NCI-H345 treated with DMSO at 0.1 percent for 48 hours (cell line): ENCODE results near the gene CILP2.

ENCODE experiments used
- DNase-seq: peaks from one replicate; lab custom pipeline; 2025; ENCODE audit not compliant: unreplicated experiment; lab: John Stamatoyannopoulos, UW

The CILP2 gene

GRCh38 chr19:19504754-19505668, 33.1 kb upstream of the CILP2 start:
- DNase-seq, result no peak

GRCh38 chr19:19505669-19506326, 32.3 kb upstream of the CILP2 start:
- no peak for DNase-seq

DNA sequence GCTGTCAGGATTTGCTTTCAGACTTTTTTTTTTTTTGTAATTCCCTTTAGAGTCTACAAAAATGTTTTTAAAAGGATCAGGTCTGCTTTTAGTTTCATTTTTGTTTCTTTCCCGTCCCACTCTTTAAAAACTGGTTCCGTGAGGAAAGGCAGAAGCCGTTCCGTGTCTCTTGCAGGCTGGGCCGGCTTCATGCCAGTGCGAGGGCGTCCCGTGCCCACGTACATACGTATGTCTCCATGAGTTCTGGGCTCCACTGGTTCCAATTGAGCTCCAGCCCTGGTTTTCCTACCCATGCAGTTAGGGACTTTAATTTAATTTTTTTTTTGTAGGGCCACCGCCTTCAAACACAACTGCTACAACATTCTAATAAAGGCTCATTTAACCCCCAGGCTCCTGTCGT, 31.5 kb upstream of the CILP2 start:
- DNase-seq, result no peak

DNA sequence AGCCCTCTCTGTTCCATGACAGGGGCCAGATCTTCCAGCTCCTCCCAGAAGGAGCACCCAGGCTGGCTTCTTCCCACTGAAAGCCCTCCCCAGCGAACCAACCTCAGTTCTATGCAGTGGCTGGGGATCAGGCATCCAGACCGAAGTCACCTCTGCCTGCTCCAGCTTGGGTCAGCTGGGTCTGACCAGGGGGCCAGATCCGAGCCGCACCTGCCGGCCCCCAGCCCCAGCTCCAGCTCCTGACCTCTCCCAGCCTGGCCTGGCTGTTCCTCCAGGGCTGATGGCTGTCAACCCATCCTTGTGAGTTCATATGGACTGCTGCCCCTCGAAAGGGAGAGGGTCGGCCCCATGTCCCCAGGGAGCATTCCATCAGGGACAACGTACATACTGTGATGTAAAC, 30.7 kb upstream of the CILP2 start:
- no peak for DNase-seq

- no peak for DNase-seq
These were observed 29.8 kb upstream of the CILP2 start for GRCh38 chr19:19508217-19508616.

DNA sequence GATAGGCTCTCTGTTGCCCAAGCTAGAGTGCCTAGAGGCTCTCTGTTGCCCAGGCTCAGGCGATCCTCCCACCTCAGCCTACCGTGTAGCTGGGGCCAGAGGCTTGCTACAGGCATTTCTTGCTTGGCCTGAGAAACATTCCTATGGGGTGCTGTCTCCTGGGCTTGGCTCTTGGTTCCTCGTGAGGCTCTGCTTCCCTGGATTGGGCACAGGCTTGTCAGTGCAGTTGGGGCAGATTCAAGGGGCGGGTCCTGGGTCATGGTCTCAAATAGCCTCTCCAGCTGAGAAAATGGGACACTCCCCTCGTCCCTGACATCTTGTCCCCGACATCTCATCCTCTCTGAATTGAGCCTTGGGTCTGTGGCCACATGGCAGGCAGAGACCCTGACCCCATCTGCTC, 27.6 kb upstream of the CILP2 start:
- DNase-seq, result no peak

GRCh38 chr19:19513682-19514081, 24.4 kb upstream of the CILP2 start:
- no peak for DNase-seq

- DNase-seq, result no peak
These were observed 23.8 kb upstream of the CILP2 start for GRCh38 chr19:19514215-19514657.

DNA sequence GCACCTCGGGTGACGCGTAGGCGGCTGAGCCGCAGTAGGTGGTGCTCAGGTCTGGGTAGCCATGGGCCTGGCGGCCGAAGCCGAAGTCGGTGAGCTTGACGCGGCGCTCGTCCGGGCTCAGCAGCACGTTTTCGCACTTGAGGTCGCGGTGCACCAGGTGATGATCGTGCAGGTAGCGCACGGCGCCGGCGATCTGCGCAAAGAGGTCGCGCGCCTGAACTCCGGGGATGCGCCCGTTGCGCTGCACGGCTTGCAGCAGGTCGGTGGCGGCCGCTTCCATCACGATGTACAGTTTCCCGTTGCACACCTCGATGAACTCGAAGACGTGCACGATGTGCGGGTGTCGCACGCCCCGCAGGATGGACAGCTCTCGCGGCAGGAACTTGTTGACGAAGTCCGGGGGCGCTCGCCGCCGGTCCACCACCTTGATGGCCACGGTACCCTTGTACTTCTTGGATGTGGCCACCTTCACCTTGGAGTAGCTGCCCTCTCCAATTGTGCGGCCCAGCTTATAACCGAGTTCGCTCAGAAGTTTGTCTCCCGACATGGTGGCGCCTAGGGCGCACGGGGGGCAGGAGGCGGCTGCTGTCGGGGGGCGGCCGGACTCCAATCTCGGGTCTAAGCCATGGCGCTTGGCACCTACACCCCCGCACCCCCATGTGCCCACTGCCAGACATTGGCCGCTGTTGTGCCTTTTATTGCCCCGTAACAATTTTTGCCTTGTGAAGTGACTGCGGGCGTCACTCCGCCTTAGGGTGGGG, 23.0 kb upstream of the CILP2 start, which contains the start of gene TSSK6:
Gene TSSK6, minus strand, starts transcription at position 668 of the 761 bp plus-strand sequence. Its CDS starts 121 bp downstream, at position 547.
- no peak for DNase-seq

- peak; percentile 63 for DNase-seq
These were observed 22.2 kb upstream of the CILP2 start, which contains the start of gene NDUFA13 for GRCh38 chr19:19515642-19516519. NDUFA13 (plus strand) TSS chr19:19516225; CDS start chr19:19516239, 14 bp downstream.

DNA sequence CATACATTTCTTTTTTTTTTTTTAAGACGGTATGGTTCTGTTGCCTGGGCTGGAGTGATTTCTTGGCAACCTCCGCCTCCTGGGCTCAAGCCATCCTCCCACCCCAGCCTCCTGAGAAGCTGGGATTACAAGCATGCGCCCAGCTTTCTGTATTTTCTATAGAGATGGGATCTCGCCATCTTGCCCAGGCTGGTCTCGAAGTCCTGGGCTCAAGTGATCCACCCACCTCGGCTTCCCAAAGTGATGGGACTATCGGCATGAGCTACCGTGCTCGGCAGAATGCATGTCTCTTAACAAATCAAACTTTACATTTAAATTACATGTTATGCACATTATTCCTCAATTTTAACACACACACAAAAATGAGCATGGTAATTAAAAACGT, 20.8 kb upstream of the CILP2 start:
- DNase-seq, result no peak

DNA sequence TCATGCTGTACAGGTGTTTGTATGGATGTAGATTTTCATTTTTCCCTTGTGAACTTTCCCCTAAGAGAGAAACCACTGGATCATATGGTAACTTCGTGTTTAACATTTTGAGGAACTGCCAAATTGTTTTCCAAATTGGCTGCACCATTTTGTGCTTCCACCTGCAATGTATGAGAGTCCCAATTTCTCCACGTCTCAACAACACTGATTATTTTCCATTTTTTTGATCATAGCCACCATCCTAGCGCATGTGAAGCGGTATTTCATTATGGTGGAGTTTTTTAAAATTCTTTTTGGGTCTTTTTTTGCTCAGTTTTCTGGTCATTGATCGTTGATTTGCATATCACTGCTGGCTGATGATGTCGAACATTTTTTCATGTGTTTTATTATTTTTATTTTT, 17.1 kb upstream of the CILP2 start:
- no peak for DNase-seq

GRCh38 chr19:19523177-19523576, 14.9 kb upstream of the CILP2 start:
- no peak for DNase-seq

GRCh38 chr19:19524053-19524452, 14.0 kb upstream of the CILP2 start:
- no peak for DNase-seq

GRCh38 chr19:19525611-19526380, 12.3 kb upstream of the CILP2 start:
- no peak for DNase-seq

DNA sequence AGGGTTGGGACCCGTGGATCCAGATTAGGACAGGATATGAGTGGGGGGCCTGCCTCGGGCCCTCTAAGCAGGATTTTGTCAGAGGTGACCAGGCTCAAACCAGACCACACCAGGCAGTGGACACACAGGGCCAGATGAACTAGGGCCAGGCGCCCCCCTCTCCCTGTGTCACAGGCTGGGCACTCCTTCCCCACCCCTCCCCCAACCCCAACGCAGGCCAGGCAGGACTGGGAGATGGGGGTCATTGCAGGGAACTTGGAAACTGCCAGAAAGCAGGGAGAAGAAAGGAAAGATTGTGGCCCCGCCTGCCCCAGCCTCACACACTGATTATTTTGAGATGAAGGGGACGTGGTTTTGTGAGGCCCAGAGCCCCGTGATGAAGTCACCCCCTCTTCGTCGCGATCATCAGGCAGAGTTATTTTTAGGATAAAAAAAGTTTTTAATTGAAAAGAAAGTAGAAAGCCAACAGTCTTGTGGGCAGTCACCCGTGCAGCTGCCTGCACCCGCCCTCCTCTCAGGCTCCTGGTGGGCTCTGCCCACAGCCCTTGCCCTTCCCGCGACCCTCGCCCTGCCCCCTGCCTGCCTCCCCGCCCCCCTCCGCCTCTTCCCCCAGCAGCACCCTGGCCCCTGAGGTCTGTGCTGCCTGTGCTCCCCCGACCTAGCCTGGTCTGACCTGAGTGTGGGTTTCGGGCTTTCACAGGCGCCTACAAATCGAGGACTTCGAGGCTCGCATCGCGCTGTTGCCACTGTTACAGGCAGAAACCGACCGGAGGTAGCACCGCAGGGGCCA, 11.3 kb upstream of the CILP2 start:
- DNase-seq, result no peak

GRCh38 chr19:19527371-19527656, 10.8 kb upstream of the CILP2 start:
- no peak for DNase-seq

DNA sequence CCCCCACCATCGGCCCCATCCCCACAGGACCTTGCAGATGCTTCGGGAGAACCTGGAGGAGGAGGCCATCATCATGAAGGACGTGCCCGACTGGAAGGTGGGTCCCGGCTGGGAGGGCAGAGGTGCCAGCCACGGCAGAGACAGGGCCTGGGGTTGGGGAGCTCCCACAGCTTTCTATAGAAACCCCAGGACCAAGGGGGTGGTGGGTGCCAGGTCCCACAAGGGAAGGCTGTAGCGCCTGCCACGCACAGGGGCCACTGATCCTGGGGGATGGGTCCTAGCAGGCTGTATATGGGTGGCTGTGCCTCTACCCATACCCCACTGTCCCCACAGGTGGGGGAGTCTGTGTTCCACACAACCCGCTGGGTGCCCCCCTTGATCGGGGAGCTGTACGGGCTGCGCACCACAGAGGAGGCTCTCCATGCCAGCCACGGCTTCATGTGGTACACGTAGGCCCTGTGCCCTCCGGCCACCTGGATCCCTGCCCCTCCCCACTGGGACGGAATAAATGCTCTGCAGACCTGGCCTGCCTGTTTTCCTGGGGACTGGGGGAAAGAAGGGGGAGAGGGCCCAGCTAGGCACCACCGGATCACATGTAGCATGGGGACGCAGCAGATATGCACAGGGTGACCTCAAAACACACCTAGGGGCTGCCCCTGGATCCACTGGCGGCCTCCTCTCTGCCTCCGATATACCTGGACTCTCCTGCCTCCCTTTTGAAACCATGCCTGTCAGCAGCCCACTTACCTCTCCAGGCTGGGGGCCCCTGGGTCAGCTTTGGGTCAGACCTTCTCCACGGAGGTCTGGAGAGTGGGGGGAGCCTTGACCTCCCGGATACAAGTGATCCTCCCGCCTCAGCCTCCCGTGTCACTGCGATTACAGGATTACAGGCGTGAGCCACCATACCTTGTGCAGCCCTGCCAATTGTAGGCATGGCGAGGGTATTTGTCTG, 10.1 kb upstream of the CILP2 start:
- no peak for DNase-seq
